ENCODE results near the gene IGFBP5. TPM values are rescaled to one million over a fixed set of nuclear protein-coding genes. Genes with fewer than 3 reads are reported as not detected.

IGFBP5 gene
- total and polyA plus RNA-seq, 10 of the 15 experiments (the other 5 are each of a cell fraction or from before 2014, with no cell fraction given): 2.8 TPM; not detected in 9

DNA sequence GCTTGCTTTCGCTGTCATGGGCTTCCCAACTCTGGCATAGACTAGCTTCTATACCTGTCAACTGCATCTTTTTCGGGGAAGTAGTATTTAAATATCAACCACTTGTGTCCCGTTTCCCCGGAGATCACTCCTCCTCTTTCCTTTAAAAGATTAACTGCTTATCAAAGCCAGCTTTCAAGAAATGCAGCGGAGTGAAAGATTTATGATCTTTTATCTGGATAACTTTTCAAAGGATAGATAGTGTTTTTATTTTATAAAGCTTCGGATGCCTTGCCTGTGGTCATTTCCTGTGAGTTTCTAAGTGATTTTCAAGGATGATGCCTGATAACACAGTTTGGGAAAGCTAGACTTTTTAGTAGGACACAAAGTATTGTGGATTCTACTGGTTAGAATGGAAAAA is 2.9 kb upstream of the IGFBP5 start:
- no peak for FAIRE-seq
- in situ Hi-C loops (cut with MboI): no loop called here

More for the DNA sequence above, 2.9 kb upstream of the IGFBP5 start:
- ChIA-PET SMC1A (ENCODE audit: uncharacterized antibody, unreplicated experiment) (interaction anchor here (1.1 to 1.2 kb wide), 3 partner anchors 9 to 813 kb away, joined by 3 to 5 read pairs (median 5); no protein-coding TSS in a partner anchor), CTCF (interaction anchor here (0.6 to 3.5 kb wide), 8 partner anchors 19 to 833 kb away, joined by 3 to 26 read pairs (median 3); no protein-coding TSS in a partner anchor), RAD21 (ENCODE audit: unreplicated experiment) (interaction anchor here (0.6 to 1.5 kb wide), 2 partner anchors 468 to 813 kb away, joined by 3 to 5 read pairs; no protein-coding TSS in a partner anchor), POLR2A (no interaction called here)
- H3K9ac ChIP-seq (ENCODE audit: control insufficient read depth, insufficient read depth, low read length): no peak overlapping the region
- H3K27ac ChIP-seq (ENCODE audit: control insufficient read depth, insufficient read depth): no peak overlapping the region
- ATAC-seq (no peak), DNase-seq (ENCODE audit: low read depth, low spot score) (no peak)
- no TSS peak for BruUV-seq (replicated peaks)
- no peak overlapping the region for H3K4me3 ChIP-seq
- intact Hi-C loops (cut with micrococcal nuclease; ENCODE audit: unreplicated experiment): loop anchor here (1.0 to 10.0 kb wide), 3 partner anchors 527 to 1015 kb away; no protein-coding TSS in a partner anchor
- H3K4me1 ChIP-seq (ENCODE audit: control insufficient read depth, insufficient read depth, low read length): no peaks in the 10 kb centered on the region
- 17% methylated on average over 6 of the region's 6 CpGs for WGBS (ENCODE audit: insufficient coverage, insufficient replicate concordance, low lambda C conversion rate, missing lambda C conversion rate)
- no peaks in the 10 kb centered on the region for H3K9me3 ChIP-seq (replicated peaks; ENCODE audit: control insufficient read depth, insufficient read depth, low read length)
- H3K36me3 ChIP-seq (ENCODE audit: control insufficient read depth in 2 of 2, insufficient read depth in 2 of 2, low read length in 1 of 2): no peaks in the 10 kb centered on the region
- no peak overlapping the region for H2AFZ ChIP-seq (ENCODE audit: control insufficient read depth, low read depth, low read length)
- TF ChIP-seq POU2F2 (IDR thresholded peaks at IDR 0.05; ENCODE audit: borderline replicate concordance, low read depth, low read length): no peak
- no peak for TF ChIP-seq ZSCAN29 (IDR thresholded peaks at IDR 0.05)
- no peak for TF ChIP-seq TCF12 (IDR thresholded peaks at IDR 0.05; ENCODE audit: low read depth, low read length)
- no peak for TF ChIP-seq ZBTB4 (CRISPR knock-in tag; IDR thresholded peaks at IDR 0.05)
- no peak for TF ChIP-seq ATF7 (IDR thresholded peaks at IDR 0.05; ENCODE audit: low read depth)
- TF ChIP-seq POLR2A (IDR thresholded peaks at IDR 0.05; ENCODE audit: low read depth, low read length): no peak
- TF ChIP-seq ZNF217 (IDR thresholded peaks at IDR 0.05): no peak
- TF ChIP-seq TAF1 (IDR thresholded peaks at IDR 0.05; ENCODE audit: borderline replicate concordance, low read depth, low read length): no peak
- no peak for TF ChIP-seq ESRRA (IDR thresholded peaks at IDR 0.05; ENCODE audit: low read length)
- TF ChIP-seq STAT3 (IDR thresholded peaks at IDR 0.05; ENCODE audit: low read depth, low read length): no peak
- no peak for TF ChIP-seq RCOR1 (conservative IDR thresholded peaks at IDR 0.05; ENCODE audit: low read depth, low read length)
- no peak for TF ChIP-seq IKZF2 (IDR thresholded peaks at IDR 0.05)
- no peak for TF ChIP-seq SUZ12 (IDR thresholded peaks at IDR 0.05; ENCODE audit: unreplicated experiment)
- TF ChIP-seq ETV6 (conservative IDR thresholded peaks at IDR 0.05 in 1 of 2, IDR thresholded peaks at IDR 0.05 in 1 of 2; ENCODE audit: borderline replicate concordance in 1 of 2, low read depth in 1 of 2): no peak
- no peak for TF ChIP-seq JUND (IDR thresholded peaks at IDR 0.05; ENCODE audit: low read depth, low read length)
- no peak for TF ChIP-seq IRF4 (IDR thresholded peaks at IDR 0.05; ENCODE audit: low read depth, low read length)
- no peaks in the 10 kb centered on the region for H3K79me2 ChIP-seq (ENCODE audit: control insufficient read depth, insufficient read depth, low read length)
- no peak overlapping the region for H3K4me2 ChIP-seq (ENCODE audit: control insufficient read depth, insufficient read depth)
- peaks cover 4 to 13% of the 10 kb centered on the region in 2 experiments; a peak in 3 of 4 replicates for H3K27me3 ChIP-seq (replicated peaks in 1 of 2; ENCODE audit: control insufficient read depth in 2 of 2, insufficient read depth in 2 of 2, low read length in 1 of 2)
- H4K20me1 ChIP-seq (ENCODE audit: control insufficient read depth, insufficient read depth): no peaks in the 10 kb centered on the region

All from GM12878 (cell line).